GM20000 (cell line): ENCODE data around the gene RYR3.

ENCODE experiments used
- DNase-seq: peaks from one replicate; pipeline ENCODE4 v3.0.0; 2012; ENCODE audit warnings: low spot score
- CTCF ChIP-seq: IDR thresholded peaks from 2 replicates; pipeline ENCODE4 v1.5.1; 2012; ENCODE audit warnings: mild to moderate bottlenecking, control low read depth; ENCODE audit errors: extremely low read depth, missing control alignments

The RYR3 gene

GRCh38 chr15:33360886-33361285 is 50.1 kb downstream of the RYR3 start:
- TF ChIP-seq CTCF, result no peak

GRCh38 chr15:33369941-33370622 is 59.3 kb downstream of the RYR3 start:
- TF ChIP-seq CTCF, result no peak
- no peak for DNase-seq

More at GRCh38 chr15:33360886-33361285, 50.1 kb downstream of the RYR3 start:
- no peak for DNase-seq

GRCh38 chr15:33370623-33371020 is 59.9 kb downstream of the RYR3 start:
- no peak for TF ChIP-seq CTCF

GRCh38 chr15:33371159-33371558 is 60.4 kb downstream of the RYR3 start:
- TF ChIP-seq CTCF, result no peak
- DNase-seq, result no peak

More at GRCh38 chr15:33370623-33371020, 59.9 kb downstream of the RYR3 start:
- no peak for DNase-seq

GRCh38 chr15:33374226-33374914 is 63.6 kb downstream of the RYR3 start:
- TF ChIP-seq CTCF, result no peak
- DNase-seq, result no peak

GRCh38 chr15:33375236-33375635 is 64.5 kb downstream of the RYR3 start:
- DNase-seq, result no peak
- TF ChIP-seq CTCF, result no peak

GRCh38 chr15:33377204-33377603 is 66.4 kb downstream of the RYR3 start:
- no peak for TF ChIP-seq CTCF
- no peak for DNase-seq
